ENCODE data around the gene SMPD4.
"Not testable (repeated sequence)": the region's sequence is repeated elsewhere in the genome, so short reads cannot be mapped to it uniquely, and the experiment has no call there.

SMPD4 gene, protein sequence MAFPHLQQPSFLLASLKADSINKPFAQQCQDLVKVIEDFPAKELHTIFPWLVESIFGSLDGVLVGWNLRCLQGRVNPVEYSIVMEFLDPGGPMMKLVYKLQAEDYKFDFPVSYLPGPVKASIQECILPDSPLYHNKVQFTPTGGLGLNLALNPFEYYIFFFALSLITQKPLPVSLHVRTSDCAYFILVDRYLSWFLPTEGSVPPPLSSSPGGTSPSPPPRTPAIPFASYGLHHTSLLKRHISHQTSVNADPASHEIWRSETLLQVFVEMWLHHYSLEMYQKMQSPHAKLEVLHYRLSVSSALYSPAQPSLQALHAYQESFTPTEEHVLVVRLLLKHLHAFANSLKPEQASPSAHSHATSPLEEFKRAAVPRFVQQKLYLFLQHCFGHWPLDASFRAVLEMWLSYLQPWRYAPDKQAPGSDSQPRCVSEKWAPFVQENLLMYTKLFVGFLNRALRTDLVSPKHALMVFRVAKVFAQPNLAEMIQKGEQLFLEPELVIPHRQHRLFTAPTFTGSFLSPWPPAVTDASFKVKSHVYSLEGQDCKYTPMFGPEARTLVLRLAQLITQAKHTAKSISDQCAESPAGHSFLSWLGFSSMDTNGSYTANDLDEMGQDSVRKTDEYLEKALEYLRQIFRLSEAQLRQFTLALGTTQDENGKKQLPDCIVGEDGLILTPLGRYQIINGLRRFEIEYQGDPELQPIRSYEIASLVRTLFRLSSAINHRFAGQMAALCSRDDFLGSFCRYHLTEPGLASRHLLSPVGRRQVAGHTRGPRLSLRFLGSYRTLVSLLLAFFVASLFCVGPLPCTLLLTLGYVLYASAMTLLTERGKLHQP

DNA sequence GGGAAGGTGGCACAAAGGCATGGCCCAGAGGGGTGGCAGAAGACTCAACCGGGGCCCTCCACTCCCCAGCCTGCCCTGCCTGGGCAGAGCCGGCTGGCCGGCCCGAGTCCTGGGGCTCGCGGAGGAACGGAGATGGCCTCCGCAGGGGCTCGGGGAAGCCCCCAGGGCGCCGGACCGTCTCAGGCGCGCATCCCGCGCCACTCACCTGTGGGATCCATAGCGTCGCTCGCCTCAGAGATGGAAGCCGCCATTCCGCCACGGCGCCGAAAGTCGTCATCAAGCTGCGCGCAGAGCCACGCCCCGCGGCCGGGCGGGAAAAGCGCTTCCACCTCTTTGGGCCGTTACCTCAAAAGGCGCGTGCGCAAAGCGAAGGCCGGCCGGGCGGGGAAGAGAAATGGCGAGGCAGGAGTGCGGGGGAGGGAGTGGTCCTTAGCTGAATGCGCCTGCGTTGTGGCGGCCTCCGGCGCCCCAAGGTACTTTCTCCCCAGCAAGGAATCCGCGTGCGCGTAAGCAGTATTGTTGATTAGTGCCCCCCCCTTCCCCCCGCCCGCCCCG lies at the start of gene SMPD4:
Gene SMPD4, minus strand, starts transcription at position 278 of the 555 bp plus-strand sequence. CDS start 5,010 bp downstream, outside the sequence.
- peak; percentile 98 for DNase-seq

DNA sequence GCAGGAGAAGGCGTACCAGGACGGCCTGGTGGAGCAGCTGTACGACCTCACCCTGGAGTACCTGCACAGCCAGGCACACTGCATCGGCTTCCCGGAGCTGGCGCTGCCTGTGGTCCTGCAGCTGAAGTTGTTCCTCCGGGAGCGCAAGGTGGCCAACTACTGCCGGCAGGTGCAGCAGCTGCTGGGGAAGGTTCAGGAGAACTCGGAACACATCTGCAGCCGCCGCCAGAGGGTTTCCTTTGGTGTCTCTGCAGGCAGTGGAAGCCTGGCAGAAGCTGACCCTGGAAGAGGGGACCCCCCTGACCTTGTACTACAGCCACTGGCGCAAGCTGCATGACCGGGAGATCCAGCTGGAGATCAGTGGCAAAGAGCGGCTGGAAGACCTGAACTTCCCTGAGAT lies 49.5 kb upstream of the SMPD4 start:
- not testable (repeated sequence) for DNase-seq

DNA sequence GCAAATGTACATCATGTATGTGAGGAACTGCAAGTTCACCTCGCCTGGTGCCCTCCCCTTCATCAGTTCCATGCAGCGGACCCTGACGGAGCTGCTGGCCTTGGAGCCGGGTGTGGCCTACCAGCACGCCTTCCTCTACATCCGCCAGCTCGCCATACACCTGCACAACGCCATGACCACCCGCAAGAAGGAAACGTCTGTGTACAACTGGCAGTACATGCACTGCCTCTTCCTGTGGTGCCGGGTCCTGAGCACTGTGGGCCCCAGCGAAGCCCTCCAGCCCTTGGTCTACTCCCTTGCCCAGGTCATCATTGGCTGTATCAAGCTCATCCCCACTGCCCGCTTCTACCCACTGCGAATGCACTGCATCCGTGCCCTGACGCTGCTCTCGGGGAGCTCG lies 49.0 kb upstream of the SMPD4 start:
- not testable (repeated sequence) for DNase-seq

DNA sequence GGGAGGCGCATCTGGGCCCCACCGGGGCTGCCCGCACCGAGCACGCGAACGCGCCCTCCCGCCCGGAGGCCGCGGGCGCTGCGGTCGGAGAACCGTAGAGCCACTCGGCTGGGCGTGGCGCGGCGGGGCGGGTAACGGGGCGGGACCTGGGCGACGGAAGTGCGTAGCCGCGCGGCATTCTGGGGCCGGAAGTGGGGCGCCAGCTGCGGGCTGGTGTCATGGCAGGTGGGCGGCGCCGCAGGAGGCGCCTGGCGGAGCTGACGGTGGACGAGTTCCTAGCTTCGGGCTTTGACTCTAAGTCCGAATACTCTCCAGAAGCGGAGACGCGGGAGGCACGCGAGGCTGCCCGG lies 47.7 kb upstream of the SMPD4 start:
- peak; percentile 36 to 43 for DNase-seq

DNA sequence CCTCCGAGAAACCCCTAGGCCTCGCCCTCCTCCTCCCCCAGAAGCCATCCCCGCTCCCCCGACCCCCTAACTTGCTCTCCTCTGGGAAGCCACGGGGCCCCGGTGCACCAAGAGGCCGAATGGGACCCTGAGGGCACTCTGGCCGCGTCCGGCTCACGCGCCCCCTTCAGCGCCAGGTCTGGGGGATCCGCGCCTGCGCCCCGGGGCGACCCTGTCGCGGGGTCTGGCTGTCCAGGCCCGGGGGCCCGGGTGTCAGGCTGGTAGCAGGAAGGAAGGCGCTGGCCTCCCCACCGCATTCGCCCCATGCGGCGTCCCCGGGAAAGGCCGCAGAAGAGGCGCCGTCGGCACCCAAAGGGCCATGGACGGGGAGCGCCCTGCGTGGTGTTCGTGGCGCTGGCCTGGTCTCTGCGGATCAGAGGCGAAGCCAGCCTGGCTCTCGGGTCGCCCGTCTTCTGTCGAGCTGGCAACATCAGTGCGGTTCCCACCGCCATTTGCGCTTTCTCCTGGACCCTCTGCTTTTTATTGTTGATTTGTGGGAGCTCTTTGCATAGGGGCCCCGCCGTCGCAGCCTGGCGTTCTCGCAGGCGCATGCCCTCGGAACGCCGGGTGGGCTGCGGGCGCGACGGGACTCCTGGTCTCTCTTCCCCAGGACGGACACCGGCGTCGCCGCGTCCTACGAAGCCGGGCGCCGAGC lies 47.2 kb upstream of the SMPD4 start:
- not testable (repeated sequence) for DNase-seq

DNA sequence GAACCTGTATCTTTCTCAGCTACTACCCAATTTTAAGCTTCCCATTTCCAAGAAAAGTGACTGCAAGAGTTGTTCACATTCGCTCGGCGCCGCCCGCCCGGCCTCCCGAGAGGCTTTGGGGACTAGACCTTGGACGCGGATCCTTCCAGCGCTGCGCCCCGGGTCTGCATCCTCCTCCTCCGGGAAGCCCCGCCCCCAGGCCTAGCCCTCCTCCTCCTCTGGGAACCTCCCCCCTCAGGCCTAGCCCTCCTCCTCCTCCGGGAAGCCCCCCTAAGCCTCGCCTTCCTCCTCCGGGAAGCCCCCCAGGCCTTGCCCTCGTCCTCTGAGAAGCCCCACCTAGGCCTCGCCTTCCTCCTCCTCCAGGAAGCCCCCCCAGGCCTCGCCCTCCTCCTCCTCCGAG lies 46.6 kb upstream of the SMPD4 start:
- not testable (repeated sequence) for DNase-seq

DNA sequence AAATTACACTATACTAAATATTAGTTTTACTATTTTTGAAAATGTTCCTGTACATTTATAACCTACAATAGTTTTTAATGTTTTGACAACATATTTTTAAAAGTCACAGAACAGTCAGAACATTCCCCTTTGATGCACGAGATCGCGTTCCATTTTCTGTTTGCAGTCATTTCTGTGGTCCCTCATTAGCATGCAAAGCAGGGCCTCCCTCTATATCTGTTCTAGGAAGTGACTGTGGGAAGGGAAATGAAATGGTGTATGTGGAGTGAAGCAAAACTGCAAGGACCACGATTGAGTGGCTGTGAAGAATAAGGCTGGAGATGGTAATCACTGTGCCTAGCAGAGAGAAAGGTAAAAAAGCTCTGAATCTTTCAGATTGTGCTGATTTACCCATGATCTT lies 41.1 kb upstream of the SMPD4 start:
- not testable (repeated sequence) for DNase-seq

DNA sequence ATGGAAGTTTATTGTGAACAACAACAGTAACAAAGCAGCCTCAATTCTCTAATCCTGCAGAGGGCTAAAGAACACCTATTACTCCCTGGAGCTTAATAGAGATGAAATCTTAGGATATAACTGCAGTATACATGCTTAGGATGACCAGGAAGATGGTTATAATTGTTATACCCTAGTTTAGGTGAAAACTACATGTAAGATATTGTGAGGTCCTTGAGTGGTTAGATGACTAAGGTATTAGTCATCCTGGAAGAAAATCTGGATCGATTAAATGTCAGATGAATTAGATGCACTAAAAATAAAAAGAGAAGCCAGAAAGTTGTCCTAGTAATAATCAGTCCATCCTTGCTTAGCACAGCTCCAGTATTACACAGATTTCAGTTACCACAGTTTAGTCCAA lies 39.1 kb upstream of the SMPD4 start:
- DNase-seq: not testable (repeated sequence)

DNA sequence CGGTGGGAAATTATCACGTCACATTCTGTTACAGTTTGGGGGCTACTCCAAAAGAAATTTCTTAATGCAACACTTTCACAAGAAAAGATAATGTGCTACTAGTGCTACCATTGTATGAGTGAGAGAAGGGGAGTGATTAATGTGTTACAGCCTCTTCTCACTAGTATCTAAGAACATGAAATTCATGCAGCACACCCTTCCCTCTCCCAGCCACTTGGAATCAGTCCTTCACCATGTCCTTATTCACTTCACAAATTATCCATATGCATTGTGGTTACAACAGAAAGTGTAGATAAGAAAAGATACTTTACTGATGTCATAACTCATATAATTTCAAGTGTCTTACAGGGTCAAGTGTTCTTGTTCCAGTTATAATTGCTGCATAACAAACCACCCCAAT lies 37.7 kb upstream of the SMPD4 start:
- DNase-seq: not testable (repeated sequence)

DNA sequence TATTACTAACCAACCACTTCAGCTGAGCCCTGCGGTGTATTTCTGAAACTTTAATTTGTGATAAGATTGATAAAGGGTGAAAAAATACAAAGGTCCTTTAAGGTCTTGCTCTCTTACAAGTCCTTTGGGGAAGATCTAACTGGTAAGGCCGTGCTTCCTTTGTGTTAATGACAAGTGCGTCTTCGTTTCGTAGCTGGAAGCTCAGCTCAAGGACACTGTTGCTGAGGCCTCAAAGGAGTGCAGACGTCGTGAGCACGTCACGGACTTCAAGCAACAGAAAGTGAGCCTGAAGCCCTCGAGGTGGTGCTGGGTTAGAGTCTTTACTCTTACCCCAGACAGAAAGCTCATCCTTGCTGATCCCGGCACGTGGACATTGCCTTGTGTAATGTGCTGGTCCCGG lies 25.6 kb upstream of the SMPD4 start:
- DNase-seq: not testable (repeated sequence)

DNA sequence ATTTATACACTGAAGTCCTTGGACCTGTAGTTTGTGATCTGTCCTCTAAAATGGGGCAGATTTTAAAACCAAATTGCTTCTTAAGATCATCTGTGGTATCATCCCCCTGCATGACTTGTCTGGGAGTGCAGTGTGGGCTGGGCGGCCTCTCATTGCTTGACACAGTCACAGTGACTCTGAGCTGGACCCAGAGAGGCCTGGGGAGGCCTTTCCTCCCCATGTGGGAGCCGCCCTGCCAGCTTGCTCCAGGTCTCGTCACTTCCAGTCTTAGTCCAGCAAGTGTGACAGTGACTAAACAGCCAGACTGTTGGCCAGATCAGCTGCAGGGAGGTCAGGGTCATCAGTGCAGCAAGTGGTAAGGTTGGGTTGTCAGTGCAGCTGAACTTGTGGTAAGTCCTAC lies 21.7 kb upstream of the SMPD4 start:
- not testable (repeated sequence) for DNase-seq

DNA sequence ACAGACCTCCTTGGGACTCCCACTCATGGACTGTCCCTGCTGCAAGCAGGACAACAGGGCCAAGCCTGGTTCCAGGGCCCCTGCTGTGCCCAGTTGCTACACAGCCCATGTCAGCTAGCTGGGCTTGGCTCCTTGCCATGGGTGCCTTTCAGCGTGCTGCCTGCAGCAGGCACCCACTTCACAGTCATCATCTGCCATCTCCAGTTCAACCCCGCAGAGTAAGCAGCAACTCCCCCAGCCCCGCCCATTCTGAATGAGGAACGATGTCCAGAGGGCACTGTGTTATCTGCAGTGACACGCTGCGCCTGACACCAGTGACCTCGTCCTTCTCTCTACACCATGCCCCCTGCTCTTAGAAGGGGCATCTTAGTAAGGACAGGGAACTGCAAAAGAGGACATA lies 21.1 kb upstream of the SMPD4 start:
- not testable (repeated sequence) for DNase-seq

DNA sequence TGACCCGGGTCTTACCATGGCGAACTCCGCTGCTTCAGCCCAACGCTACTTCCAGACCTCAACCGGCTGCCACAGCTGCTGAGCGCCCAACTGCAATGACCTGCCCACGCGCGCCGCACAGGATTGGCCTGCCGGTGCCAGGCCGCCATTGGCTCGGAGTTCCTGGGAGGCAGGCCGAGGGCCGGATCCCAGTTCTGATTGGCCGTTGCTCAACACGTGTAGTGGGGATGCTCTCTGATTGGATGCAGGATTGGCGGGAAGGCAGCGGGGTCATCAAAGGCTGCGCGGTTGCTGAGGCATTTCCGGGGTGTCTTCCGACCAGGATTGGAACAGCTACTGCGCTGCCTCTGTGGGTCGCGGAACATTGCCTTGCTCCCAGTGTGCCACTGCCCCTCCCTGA lies 16.9 kb upstream of the SMPD4 start, which contains the start of gene TUBA3E:
Gene TUBA3E, minus strand, starts transcription at position 97 of the 400 bp plus-strand sequence. Its CDS starts 79 bp downstream, at position 18.
- no peak for DNase-seq

DNA sequence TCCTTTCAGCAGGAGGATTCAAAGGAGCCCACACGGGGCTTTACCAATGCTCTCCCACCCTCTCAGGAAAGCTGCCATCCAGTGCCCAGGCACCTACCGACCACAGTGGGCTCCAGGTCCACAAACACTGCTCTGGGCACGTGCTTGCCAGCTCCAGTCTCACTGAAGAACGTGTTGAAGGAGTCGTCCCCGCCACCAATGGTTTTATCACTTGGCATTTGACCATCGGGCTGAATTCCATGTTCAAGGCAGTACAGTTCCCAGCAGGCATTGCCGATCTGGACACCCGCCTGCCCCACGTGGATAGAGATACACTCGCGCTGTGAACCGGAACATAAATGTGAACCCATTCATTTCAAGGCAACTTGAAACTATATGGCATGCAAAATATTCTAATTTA lies 14.7 kb upstream of the SMPD4 start:
- not testable (repeated sequence) for DNase-seq

DNA sequence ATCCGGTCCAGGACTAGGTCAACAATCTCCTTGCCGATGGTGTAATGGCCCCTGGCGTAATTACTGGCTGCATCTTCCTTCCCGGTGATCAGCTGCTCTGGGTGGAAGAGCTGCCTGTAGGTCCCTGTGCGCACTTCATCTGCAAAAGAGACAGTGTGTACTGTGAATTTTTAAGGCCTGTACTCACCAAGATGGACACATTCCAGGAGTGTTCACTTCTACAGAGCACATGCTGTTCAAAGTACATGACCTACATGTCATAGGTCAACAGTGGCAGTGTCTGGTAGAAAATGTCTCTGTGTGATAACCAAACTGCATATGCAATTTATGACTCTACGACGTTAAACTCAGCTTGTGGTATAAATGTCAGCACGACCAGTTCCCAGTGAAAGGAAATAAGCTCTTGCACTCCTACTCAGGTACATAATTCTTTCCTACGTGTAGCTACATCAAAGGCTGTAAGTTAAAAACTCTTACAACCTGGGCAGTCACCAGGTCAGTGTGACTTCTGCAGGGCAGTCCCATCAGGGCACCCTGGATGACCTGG lies 13.8 kb upstream of the SMPD4 start:
- not testable (repeated sequence) for DNase-seq

DNA sequence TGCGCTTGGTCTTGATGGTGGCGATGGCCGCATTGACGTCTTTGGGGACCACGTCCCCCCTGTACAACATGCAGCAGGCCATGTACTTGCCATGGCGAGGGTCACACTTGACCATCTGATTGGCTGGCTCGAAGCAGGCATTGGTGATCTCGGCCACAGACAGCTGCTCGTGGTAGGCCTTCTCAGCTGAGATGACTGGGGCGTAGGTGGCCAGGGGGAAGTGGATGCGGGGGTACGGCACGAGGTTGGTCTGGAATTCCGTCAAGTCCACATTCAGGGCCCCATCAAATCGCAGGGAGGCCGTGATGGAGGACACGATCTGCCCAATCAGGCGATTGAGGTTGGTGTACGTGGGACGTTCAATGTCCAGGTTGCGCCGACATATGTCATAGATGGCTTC lies 12.4 kb upstream of the SMPD4 start:
- DNase-seq: not testable (repeated sequence)

DNA sequence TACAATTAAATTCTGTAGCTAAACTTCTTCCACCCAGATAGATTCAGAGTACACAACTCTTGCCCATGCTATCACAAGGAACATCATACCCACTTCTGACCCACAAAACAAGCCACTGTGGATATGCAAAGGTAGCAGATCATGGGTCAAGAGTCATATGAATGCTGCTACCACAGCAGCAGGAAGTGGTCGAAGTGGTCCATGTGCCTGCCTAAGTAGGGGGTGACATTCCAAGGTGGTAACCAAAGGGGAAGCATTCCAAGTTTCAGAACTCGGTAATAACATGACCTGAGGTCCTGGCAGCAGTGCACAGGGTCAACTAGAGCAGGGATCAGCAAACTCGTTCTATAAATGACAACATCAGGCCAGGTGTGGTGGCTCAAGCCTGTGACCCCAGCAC lies 11.0 kb upstream of the SMPD4 start:
- DNase-seq: not testable (repeated sequence)

DNA sequence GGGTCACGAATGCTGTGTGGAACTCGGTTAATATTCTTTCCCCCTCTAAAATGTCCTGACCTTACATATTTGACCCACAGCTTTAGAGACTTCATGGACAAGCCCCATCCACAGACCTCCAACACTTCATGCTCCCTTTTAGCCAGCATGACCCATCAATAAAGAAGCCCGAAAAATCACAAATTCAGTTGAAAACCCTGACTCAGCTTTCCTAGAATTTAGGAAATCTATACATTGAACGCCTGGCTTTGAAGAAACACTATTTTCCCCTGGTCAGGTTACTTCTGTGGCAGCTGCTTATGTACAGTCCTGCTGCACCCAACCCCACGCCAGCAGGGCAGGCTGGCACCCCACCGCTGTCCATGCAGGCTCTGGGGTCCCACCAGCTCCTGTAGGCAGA lies 9.9 kb upstream of the SMPD4 start:
- not testable (repeated sequence) for DNase-seq

DNA sequence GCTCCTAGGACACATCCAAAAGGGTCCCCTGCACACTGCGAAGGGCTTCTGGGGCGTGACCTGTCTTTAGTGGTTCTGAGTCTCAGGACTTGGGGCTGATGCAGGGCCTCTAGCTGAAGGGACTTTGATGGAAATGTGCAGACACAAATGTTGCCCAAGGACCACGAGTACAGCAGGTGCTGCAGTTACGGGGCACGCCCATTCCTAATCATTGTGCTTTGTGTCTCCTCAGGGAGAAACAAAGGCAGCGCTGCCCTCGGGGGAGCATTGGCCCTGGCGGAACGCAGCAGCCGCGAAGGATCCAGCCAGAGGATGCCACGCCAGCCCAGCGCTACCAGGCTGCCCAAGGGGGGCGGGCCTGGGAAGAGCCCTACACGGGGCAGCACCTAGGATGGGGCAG lies 8.8 kb upstream of the SMPD4 start:
- no peak for DNase-seq

DNA sequence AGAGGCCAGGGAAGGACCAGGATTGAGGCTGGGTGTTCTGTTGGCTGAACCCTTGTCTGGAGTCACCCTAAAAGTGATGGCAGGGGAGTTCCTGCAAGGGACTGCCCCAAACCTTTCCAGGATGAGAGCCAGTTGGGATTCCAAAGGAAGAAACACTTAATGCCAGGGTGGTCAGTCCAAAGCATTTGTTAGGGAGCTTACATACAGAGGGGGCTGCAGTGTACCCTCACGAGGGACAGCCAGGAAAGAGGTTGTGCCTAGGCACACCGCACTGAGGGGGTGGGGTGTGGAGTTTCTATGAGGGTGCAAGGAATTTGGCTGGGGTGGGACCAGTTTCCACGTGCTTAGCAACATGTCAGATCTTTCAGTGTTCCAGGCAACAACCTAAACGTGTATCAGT lies 7.6 kb upstream of the SMPD4 start:
- DNase-seq: not testable (repeated sequence)

DNA sequence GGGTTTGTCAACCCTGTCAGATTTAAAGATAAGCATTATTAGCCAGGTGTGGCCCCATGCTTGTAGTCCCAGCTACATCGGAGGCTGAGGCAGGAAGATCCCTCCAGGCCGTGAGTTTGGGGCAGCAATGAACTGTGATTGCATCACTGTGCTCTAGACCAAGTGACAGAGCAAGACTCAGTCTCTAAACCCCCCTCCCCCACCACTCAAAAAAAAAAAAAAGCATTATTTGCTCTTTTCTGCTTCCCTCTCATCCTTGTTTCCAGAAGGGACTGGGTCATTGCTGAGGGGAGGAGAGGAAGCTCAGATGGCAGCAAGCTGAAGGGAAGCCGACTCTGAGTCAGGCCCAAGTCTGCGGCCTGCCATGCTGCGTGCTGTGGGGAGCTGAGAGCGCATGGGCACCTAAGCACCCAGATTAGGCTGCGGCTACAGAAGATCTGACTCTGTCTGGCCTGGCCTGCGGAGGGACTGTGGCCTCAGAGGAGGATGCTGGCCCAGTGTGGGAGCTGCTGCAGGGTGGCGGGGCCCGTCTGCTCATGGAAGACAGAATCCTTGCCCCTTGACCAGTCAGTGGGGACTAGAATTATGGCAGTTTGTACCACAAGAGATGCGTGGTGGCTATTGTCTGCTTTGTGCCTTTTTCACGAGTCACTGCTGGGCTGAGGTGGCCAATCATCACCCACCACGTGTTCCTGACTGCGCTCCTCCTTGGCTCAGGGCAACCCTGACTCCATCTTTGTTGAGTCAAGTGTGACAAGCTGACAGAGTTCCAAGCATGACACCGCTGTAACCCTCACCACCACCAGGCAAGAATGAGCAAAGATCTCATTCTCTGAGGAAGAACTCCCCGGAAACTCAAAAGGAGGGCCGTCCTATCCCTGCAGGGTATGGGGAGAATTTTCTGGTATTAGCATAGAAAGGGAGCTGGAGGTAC lies 6.7 kb upstream of the SMPD4 start:
- DNase-seq: not testable (repeated sequence)

Data from CD4-positive, alpha-beta T cell treated with Interferon alpha-2 for 1 hour (primary cell).